Upper lobe of left lung (tissue), 4 donors: ENCODE data around the gene CFAP69.

Experiments
- EP300 ChIP-seq, 4 donors: sonication (generic); formaldehyde crosslinking; IDR thresholded peaks; one replicate each; pipeline ENCODE4 v1.5.1; 2017; ENCODE audit warnings: antibody characterized with exemption in 4 of 4, control low read depth in 2 of 4
- POLR2A ChIP-seq, 4 donors: fragments of 450-650 bp; IDR thresholded peaks; one replicate each; pipeline ENCODE4 v1.5.1; 2016 to 2017; ENCODE audit warnings: antibody characterized with exemption in 4 of 4, mild to moderate bottlenecking in 2 of 4
- POLR2AphosphoS5 ChIP-seq, 2 donors: sonication (generic); formaldehyde crosslinking; IDR thresholded peaks; one replicate each; pipeline ENCODE4 v1.5.1; 2017; ENCODE audit warnings: antibody characterized with exemption in 2 of 2

GRCh38 chr7:90230834-90231233, 14.1 kb upstream of the CFAP69 start:
- no peak for TF ChIP-seq EP300 (IDR thresholded peaks at IDR 0.05)
- no peak for TF ChIP-seq POLR2A (IDR thresholded peaks at IDR 0.05)
- no peak for TF ChIP-seq POLR2AphosphoS5 (IDR thresholded peaks at IDR 0.05)
